ENCODE data around the gene RGPD8.

DNA sequence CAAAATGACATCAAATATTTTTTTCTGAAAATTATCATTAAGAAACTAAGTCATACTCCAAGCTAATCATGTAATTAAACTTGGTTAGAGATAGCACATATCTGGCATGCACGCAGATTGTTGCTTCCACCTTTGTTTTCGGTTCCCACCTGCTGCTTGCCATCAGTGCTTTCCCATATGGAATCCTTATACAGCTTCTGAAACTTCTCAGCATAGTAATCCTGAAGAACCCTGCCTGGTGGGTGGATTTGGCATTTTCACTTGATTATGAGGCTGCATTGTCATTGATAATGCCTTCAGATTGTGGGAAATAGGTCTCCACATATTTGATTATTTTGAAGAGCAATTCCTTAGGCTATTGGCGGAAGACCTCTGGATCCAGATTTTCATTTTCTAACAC lies 110.5 kb downstream of the RGPD8 start:
- TF ChIP-seq, protein P1, sequence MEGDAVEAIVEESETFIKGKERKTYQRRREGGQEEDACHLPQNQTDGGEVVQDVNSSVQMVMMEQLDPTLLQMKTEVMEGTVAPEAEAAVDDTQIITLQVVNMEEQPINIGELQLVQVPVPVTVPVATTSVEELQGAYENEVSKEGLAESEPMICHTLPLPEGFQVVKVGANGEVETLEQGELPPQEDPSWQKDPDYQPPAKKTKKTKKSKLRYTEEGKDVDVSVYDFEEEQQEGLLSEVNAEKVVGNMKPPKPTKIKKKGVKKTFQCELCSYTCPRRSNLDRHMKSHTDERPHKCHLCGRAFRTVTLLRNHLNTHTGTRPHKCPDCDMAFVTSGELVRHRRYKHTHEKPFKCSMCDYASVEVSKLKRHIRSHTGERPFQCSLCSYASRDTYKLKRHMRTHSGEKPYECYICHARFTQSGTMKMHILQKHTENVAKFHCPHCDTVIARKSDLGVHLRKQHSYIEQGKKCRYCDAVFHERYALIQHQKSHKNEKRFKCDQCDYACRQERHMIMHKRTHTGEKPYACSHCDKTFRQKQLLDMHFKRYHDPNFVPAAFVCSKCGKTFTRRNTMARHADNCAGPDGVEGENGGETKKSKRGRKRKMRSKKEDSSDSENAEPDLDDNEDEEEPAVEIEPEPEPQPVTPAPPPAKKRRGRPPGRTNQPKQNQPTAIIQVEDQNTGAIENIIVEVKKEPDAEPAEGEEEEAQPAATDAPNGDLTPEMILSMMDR (conservative IDR thresholded peaks at IDR 0.05) = no peak
- no peak for TF ChIP-seq EZH2 (IDR thresholded peaks at IDR 0.05; ENCODE audit: low read depth)
